SK-N-SH treated with all-trans-retinoic acid at 6 μM for 48 hours (cell line): ENCODE data around the gene RIMBP2.

ENCODE experiments used
- ATAC-seq: fragments of 200-7000 bp; cut with Tn5 transposase; 3 replicates; pipeline ENCODE4 v1.9.1; 2020; ENCODE audit warnings: mild to moderate bottlenecking, moderate library complexity
- ARNTL ChIP-seq: fragments of 450-650 bp; formaldehyde crosslinking; IDR thresholded peaks from 2 replicates; pipeline ENCODE4 v1.5.0; 2020; ENCODE audit warnings: low read depth, mild to moderate bottlenecking, moderate library complexity, borderline replicate concordance
- BACH2 ChIP-seq: fragments of 250-450 bp; sonication (Bioruptor Pico); IDR thresholded peaks from 2 replicates; pipeline ENCODE4 v1.9.0; 2021; ENCODE audit warnings: mild to moderate bottlenecking, borderline replicate concordance
- CREB5 ChIP-seq: fragments of 250-450 bp; sonication (Bioruptor Pico); IDR thresholded peaks from 2 replicates; pipeline ENCODE4 v1.5.1; 2020; ENCODE audit warnings: low read depth, mild to moderate bottlenecking, moderate library complexity
- CSDC2 ChIP-seq: fragments of 250-450 bp; sonication (Bioruptor Pico); IDR thresholded peaks from 2 replicates; pipeline ENCODE4 v1.5.0; 2020; ENCODE audit warnings: mild to moderate bottlenecking, moderate library complexity
- CSRNP3 ChIP-seq: fragments of 250-450 bp; sonication (Bioruptor Pico); IDR thresholded peaks from 2 replicates; pipeline ENCODE4 v1.5.1; 2021; ENCODE audit warnings: mild to moderate bottlenecking, moderate library complexity
- ESRRG ChIP-seq: fragments of 250-450 bp; sonication (Bioruptor Pico); IDR thresholded peaks from 2 replicates; pipeline ENCODE4 v1.6.1; 2021; ENCODE audit warnings: mild to moderate bottlenecking
- GLIS3 ChIP-seq: fragments of 250-450 bp; sonication (Bioruptor Pico); IDR thresholded peaks from 2 replicates; pipeline ENCODE4 v1.5.0; 2020; ENCODE audit warnings: mild to moderate bottlenecking, moderate library complexity
- ISL1 ChIP-seq: fragments of 250-450 bp; sonication (Bioruptor Pico); IDR thresholded peaks from 2 replicates; pipeline ENCODE4 v2.1.2; 2022; ENCODE audit warnings: mild to moderate bottlenecking, moderate library complexity
- OSR1 ChIP-seq: fragments of 250-450 bp; sonication (Bioruptor Pico); IDR thresholded peaks from 2 replicates; pipeline ENCODE4 v1.8.0; 2022; ENCODE audit warnings: moderate library complexity, mild to moderate bottlenecking, inconsistent platforms
- PATZ1 ChIP-seq: fragments of 250-450 bp; sonication (Bioruptor Pico); IDR thresholded peaks from 2 replicates; pipeline ENCODE4 v1.8.0; 2020; ENCODE audit warnings: mild to moderate bottlenecking, moderate library complexity, borderline replicate concordance
- POU6F1 ChIP-seq: fragments of 250-450 bp; sonication (Bioruptor Pico); IDR thresholded peaks from 2 replicates; pipeline ENCODE4 v1.8.0; 2021; ENCODE audit warnings: low read depth, mild to moderate bottlenecking, moderate library complexity, borderline replicate concordance
- PPARA ChIP-seq: fragments of 250-450 bp; sonication (Bioruptor Pico); IDR thresholded peaks from 2 replicates; pipeline ENCODE4 v1.5.0; 2020; ENCODE audit warnings: mild to moderate bottlenecking, borderline replicate concordance
- RARB ChIP-seq: fragments of 250-450 bp; sonication (Bioruptor Pico); IDR thresholded peaks from 2 replicates; pipeline ENCODE4 v1.8.0; 2021; ENCODE audit warnings: mild to moderate bottlenecking, moderate library complexity
- SNAI2 ChIP-seq: fragments of 250-450 bp; sonication (Bioruptor Pico); IDR thresholded peaks from 2 replicates; pipeline ENCODE4 v1.5.0; 2020; ENCODE audit warnings: mild to moderate bottlenecking, moderate library complexity
- TOX ChIP-seq: fragments of 250-450 bp; sonication (Bioruptor Pico); IDR thresholded peaks from 2 replicates; pipeline ENCODE4 v1.8.0; 2021; ENCODE audit warnings: mild to moderate bottlenecking, moderate library complexity, borderline replicate concordance
- TSHZ2 ChIP-seq: fragments of 250-450 bp; sonication (Bioruptor Pico); IDR thresholded peaks from 2 replicates; pipeline ENCODE4 v1.5.0; 2020; ENCODE audit warnings: mild to moderate bottlenecking, moderate library complexity
- ZC3H10 ChIP-seq: fragments of 250-450 bp; sonication (Bioruptor Pico); IDR thresholded peaks from 2 replicates; pipeline ENCODE4 v1.5.1; 2021; ENCODE audit warnings: mild to moderate bottlenecking, moderate library complexity
- ZFP3 ChIP-seq: fragments of 250-450 bp; sonication (Bioruptor Pico); IDR thresholded peaks from 2 replicates; pipeline ENCODE4 v1.5.0; 2020; ENCODE audit warnings: mild to moderate bottlenecking, moderate library complexity
- ZFP30 ChIP-seq: fragments of 450-650 bp; formaldehyde crosslinking; IDR thresholded peaks from 2 replicates; pipeline ENCODE4 v1.5.0; 2022; ENCODE audit warnings: mild to moderate bottlenecking, moderate library complexity
- ZNF565 ChIP-seq: fragments of 450-650 bp; formaldehyde crosslinking; conservative IDR thresholded peaks from 2 replicates; pipeline ENCODE4 v1.5.0; 2020; ENCODE audit warnings: low read depth, mild to moderate bottlenecking, moderate library complexity
- ZNF70 ChIP-seq: fragments of 450-650 bp; formaldehyde crosslinking; IDR thresholded peaks from 2 replicates; pipeline ENCODE4 v1.5.0; 2020; ENCODE audit warnings: mild to moderate bottlenecking, moderate library complexity
- ZNF8 ChIP-seq: fragments of 450-650 bp; formaldehyde crosslinking; IDR thresholded peaks from 2 replicates; pipeline ENCODE4 v1.5.0; 2020; ENCODE audit warnings: mild to moderate bottlenecking, moderate library complexity

Gene RIMBP2

GRCh38 chr12:130745921-130746320 is 29.8 kb upstream of the RIMBP2 start:
- TF ChIP-seq ARNTL (CRISPR knock-in tag) (no peak), CSRNP3 (no peak), BACH2 (no peak), TOX (CRISPR knock-in tag) (no peak), ZNF8 (CRISPR knock-in tag) (no peak), GLIS3 (CRISPR knock-in tag) (no peak), ISL1 (CRISPR knock-in tag) (no peak)

GRCh38 chr12:130744274-130744673 is 28.2 kb upstream of the RIMBP2 start:
- no peak for ATAC-seq
- TF ChIP-seq ARNTL (CRISPR knock-in tag), result no peak
- no peak for TF ChIP-seq TSHZ2 (CRISPR knock-in tag)
- TF ChIP-seq ZNF565, result no peak
- TF ChIP-seq CREB5 (CRISPR knock-in tag), result no peak
- TF ChIP-seq SNAI2, result no peak
- TF ChIP-seq ZNF70 (CRISPR knock-in tag), result no peak
- TF ChIP-seq BACH2, result no peak
- TF ChIP-seq PATZ1 (CRISPR knock-in tag), result no peak
- no peak for TF ChIP-seq ISL1 (CRISPR knock-in tag)
- TF ChIP-seq ZFP3 (CRISPR knock-in tag), result no peak
- no peak for TF ChIP-seq CSDC2 (CRISPR knock-in tag)
- no peak for TF ChIP-seq PPARA (CRISPR knock-in tag)
- TF ChIP-seq ZFP30, result no peak
- TF ChIP-seq POU6F1 (CRISPR knock-in tag), result no peak
- TF ChIP-seq ESRRG (CRISPR knock-in tag), result no peak
- no peak for TF ChIP-seq ZNF8 (CRISPR knock-in tag)
- no peak for TF ChIP-seq GLIS3 (CRISPR knock-in tag)
- TF ChIP-seq RARB (CRISPR knock-in tag), result no peak
- TF ChIP-seq OSR1 (CRISPR knock-in tag), result no peak

More at GRCh38 chr12:130745921-130746320, 29.8 kb upstream of the RIMBP2 start:
- ATAC-seq, result no peak

GRCh38 chr12:130743606-130744005 is 27.5 kb upstream of the RIMBP2 start:
- no peak for ATAC-seq
- TF ChIP-seq POU6F1 (CRISPR knock-in tag), result no peak
- no peak for TF ChIP-seq ISL1 (CRISPR knock-in tag)
- no peak for TF ChIP-seq GLIS3 (CRISPR knock-in tag)
- TF ChIP-seq ZC3H10 (CRISPR knock-in tag), result no peak
- TF ChIP-seq ZNF70 (CRISPR knock-in tag), result no peak
- TF ChIP-seq PATZ1 (CRISPR knock-in tag), result no peak
- no peak for TF ChIP-seq TSHZ2 (CRISPR knock-in tag)
- no peak for TF ChIP-seq RARB (CRISPR knock-in tag)
- no peak for TF ChIP-seq CSDC2 (CRISPR knock-in tag)
- no peak for TF ChIP-seq ARNTL (CRISPR knock-in tag)
- TF ChIP-seq PPARA (CRISPR knock-in tag), result no peak
- TF ChIP-seq ZFP30, result no peak
